T47D (cell line): Measurements from ENCODE around the gene WTIP.
"Not testable (repeated sequence)": the region's sequence is repeated elsewhere in the genome, so short reads cannot be mapped to it uniquely, and the experiment has no call there.

Source experiments
- DNase-seq, 2 experiments: peaks; one replicate each; pipeline versions ENCODE4 v3.0.0 to v3.0.0-alpha.2; 2011 to 2012; ENCODE audit warnings: low read depth in 1 of 2, low spot score in 1 of 2
- JUND ChIP-seq: IDR thresholded peaks from 2 replicates; pipeline ENCODE4 v1.6.1; 2012; ENCODE audit warnings: low read depth
- in situ Hi-C: cut with HindIII; loops from 2 replicates; pipeline ENCODE4 v1.10.0; 2016; ENCODE audit warnings: low sequenced_read_pairs, low pct_unique_long_range_greater_than_20kb

The WTIP gene

GRCh38 chr19:34501339-34502320, 20.1 kb downstream of the WTIP start:
- DNase-seq, result peak; percentile 85 to 87
- no peak for TF ChIP-seq JUND
- in situ Hi-C loops, result no loop called here

GRCh38 chr19:34502582-34503411, 21.2 kb downstream of the WTIP start:
- DNase-seq, result no peak
- TF ChIP-seq JUND, result no peak
- in situ Hi-C loops, result no loop called here

GRCh38 chr19:34503531-34504272, 22.1 kb downstream of the WTIP start:
- in situ Hi-C loops, result no loop called here
- no peak for DNase-seq
- no peak for TF ChIP-seq JUND

GRCh38 chr19:34504273-34504808, 22.8 kb downstream of the WTIP start:
- no peak for TF ChIP-seq JUND
- no peak for DNase-seq
- in situ Hi-C loops, result no loop called here

- in situ Hi-C loops, result no loop called here
- no peak for DNase-seq
- TF ChIP-seq JUND, result no peak
These were observed 23.3 kb downstream of the WTIP start for GRCh38 chr19:34504809-34505291.

- no peak for DNase-seq
- in situ Hi-C loops, result no loop called here
- TF ChIP-seq JUND, result no peak
These were observed 23.9 kb downstream of the WTIP start for GRCh38 chr19:34505321-34506025.

- in situ Hi-C loops, result no loop called here
These were observed 24.4 kb downstream of the WTIP start for GRCh38 chr19:34506026-34506370.

GRCh38 chr19:34507414-34508067, 26.0 kb downstream of the WTIP start:
- no peak for TF ChIP-seq JUND
- in situ Hi-C loops, result no loop called here
- no peak for DNase-seq

More at GRCh38 chr19:34506026-34506370, 24.4 kb downstream of the WTIP start:
- no peak for TF ChIP-seq JUND
- DNase-seq, result no peak

- no peak for DNase-seq
- in situ Hi-C loops, result no loop called here
- no peak for TF ChIP-seq JUND
These were observed 27.0 kb downstream of the WTIP start for GRCh38 chr19:34508540-34508939.

- DNase-seq, in situ Hi-C loops: not testable (repeated sequence)
These were observed 29.3 kb downstream of the WTIP start for GRCh38 chr19:34510904-34511303.

- TF ChIP-seq JUND, result no peak
- in situ Hi-C loops, result no loop called here
- no peak for DNase-seq
These were observed 30.8 kb downstream of the WTIP start for GRCh38 chr19:34512254-34512822.
